ENCODE data around the gene TMA7B.
A peak's percentile ranks its signal among the peaks of the same experiment; 100 is the strongest.
"Not testable (repeated sequence)": the region's sequence is repeated elsewhere in the genome, so short reads cannot be mapped to it uniquely, and the experiment has no call there.

Gene TMA7B

GRCh38 chr22:39933741-39934140 lies 26.5 kb upstream of the TMA7B start:
- DNase-seq: no peak

DNA sequence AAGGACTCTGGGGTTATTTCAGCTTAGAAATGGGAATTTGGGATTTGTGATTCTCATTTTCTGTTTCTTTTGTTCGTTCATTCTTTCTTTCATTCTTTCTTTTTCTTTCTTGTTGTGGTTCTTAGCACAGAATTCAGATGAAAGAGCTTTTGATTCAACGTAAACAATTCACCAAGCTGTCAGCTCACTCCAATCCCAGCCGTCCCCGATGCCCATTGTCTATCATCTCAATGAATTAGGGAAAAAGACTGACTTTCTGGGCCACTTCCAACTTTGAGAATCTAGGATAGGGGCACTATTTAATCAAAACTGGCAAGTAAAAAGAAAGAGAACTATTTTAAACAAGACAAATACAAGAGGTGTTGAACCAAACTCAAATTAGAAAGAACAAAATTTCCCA lies 25.1 kb upstream of the TMA7B start:
- no peak for DNase-seq

DNA sequence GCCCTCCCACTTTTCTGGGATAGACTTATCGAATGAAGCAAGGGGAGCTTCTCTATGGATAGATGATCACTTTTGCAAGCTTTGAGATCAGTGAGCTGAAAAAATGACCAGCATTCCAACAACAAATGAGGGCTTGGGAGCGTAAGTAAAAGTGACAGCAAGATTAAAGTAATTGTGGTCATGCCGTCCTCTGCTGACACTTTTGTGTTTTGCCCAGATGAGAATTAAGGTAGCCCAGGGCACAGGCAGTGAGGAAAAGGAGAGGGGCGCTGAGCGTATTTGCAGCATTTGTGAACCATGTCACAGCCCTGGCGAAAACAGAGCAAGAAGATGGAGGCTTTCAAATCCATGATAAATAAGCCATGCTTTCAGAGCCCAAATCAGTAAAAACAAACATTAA lies 24.6 kb upstream of the TMA7B start:
- peak in 1 of 3 experiments; percentile 4 for DNase-seq

GRCh38 chr22:39936523-39937145 lies 23.6 kb upstream of the TMA7B start:
- DNase-seq: no peak

DNA sequence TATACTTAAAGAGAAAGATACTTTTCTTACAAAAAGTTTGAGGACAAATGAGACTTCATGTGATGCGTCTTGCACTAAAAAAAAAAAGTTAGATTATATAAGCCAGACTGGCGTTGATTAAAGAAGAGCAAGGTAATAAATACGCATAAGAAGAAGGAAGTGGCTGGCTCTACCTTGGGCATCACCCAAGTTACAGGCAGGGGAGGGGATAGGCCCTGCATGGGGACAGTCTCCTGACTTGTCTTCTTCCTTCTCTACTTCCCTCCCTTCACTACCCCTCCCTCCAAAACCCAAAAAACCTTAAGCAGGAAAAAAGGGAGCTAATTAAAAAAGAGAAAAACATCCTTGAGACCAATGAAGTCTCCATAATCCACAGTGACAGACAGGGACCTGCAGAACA lies 22.3 kb upstream of the TMA7B start:
- no peak for DNase-seq

DNA sequence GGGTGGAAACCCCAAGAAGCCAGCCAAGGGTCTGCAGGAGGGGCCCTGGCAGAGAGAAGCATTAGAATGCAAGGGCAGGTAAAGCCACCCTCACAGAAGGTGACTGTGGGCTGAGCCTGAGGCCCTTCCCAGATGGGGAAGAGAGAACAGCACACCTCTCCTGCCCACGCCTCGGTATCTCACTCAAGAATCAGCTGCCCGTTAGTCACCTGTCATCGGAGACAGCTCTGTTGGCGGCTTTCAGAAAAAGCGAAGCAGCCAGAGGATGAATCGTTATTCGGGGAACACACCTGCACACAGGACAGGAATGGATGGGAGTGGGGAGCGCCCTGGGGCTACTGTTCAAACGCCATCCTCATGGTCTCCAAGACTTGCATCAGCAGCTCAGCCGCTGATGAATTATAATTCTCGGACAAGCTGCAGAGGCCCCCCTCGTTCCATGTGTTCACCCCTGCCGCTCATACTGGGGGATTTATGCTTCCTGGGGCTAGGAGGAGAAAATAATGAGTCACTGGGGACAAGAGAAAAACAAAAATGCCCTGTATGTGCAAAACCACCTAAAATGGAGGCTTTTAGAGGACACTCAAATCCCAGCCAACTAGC lies 21.6 kb upstream of the TMA7B start:
- peak in 1 of 3 experiments; percentile 13 for DNase-seq

DNA sequence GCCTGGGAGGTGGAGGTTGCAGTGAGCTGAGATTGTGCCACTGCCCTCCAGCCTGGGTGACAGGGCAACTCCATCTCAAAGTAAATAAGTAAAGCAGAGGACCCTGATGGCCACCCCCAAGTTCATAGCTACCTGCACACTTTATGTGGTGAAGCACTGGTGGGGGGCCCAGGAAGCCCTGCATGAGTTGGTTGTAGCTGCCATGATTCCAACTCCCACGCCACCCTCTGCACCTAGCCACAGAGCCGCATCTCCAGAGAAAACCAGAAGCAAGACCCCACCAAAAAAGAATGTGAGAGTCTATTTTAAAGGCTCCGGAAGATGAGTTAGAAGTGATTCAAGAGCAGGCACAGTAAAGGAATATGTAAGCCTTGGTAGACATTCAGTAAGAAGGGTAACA lies 20.4 kb upstream of the TMA7B start:
- no peak for DNase-seq

DNA sequence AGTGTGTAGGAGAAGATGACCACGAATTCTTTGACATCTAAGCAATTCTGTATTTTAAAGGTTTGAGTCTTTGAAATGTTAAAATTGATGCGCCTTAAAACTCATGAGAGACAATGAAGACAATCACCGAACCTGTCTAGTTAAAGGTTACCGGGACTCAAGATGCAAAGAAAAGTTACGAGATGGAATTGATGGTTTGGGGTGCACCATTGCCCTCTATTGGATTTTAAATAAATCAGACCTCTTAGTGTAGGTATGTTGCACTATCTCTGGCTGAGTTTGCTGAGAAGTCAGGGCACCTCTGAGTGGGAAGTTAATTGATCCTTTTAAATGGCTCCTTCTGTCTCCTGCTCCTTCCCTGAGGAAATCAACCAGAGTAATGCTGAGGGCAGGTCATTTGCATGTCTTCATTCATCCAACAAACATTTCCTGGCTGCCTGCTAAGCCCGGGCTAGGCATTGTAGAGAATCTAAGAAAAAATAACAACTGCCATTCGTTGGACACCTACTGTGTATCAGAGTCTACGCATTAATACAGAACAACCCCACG lies 19.4 kb upstream of the TMA7B start:
- DNase-seq: peak in 1 of 3 experiments; percentile 38

DNA sequence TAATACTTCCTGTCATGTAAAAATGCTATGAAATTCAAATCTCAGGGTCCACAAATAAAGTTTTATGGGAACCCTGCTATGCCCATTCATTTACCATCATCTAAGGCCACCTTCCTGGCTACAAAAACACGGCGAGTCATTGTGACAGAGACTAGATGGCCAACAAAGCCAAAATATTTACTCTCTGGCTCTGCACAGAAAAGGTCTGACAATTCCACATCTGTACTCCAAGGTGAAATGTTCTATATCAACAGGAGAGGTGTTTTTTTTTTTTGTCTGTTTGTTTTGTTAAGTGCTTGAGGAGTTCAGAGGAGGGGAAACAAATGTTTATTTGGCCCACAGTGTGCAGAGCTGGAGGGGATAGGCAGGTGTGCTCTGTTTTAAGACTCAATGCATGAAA lies 18.6 kb upstream of the TMA7B start:
- DNase-seq: peak; percentile 11 to 89 (median 58)

DNA sequence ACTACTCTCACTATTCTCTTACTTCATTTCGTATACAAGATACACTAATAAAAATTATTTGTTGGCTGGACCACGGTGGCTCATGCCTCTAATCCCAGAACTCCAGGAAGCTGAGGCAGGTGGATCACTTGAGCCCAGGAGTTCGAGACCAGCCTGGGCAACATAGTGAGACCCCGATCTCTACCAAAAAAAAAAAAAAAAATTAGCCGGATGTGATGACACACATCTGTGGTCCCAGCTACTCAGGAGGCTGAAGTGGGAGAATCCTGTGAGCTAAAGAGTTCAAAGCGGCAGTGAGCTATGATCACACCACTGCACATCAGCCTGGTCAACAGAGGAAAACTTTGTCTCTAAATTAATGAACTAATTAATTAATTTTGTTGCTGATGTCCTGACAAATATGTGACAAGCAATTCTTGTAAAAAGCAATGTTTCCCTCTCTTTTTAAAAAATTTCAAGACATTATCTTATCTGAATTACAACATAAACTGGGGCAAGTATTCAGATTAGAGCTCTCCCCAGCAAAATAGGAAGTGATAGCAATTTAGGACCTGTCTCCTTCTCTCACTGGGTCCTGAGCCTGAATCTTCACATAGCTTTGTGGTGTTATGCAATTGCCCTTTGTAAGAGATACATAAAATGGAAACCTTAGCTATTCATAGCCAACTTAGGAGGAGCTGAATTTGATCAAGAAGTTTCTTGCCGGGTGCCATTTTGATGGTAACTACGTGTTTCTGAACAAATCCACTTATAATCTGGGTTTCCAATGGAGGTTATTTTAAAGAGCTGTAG lies 17.6 kb upstream of the TMA7B start:
- no peak for DNase-seq

DNA sequence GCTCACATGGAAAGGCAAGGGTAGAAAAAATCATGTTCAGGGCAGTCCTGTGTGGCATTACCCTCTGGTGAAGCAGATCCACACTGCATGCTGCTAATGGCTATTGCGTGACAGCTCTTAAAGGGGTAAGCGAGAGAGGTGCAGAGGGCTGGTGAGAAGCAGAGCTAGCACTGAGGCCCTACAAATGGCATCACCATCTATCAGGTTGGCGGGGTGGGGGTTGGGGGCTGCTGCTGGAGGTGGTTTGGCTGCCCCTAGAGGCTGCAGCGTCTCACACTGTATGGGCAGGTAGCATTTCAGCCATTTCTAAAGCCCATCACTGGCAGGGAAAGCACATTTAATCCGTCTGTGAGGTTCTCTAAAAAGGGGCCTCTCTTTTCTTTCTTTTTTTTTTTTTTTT lies 16.9 kb upstream of the TMA7B start:
- DNase-seq: peak in 2 of 3 experiments; percentile 4 to 8

GRCh38 chr22:39943953-39944872 lies 16.0 kb upstream of the TMA7B start:
- DNase-seq: peak in 2 of 3 experiments; percentile 20 to 50

DNA sequence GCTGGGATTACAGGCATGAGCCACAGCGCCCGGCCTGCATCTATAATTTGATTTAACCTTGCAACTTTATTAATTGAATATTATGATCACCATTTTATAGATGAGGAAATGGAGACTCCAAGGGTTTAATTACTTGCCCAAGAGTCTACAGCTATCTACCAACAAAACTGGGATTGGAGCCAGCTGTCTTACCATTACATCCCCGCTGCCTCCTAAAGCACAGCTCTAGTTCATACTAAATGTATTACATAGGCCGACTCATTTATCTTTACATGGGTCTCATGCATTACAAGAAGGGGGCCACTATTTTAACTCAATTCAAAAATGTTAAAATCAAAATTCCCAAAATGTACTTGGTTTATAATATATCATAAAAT lies 14.1 kb upstream of the TMA7B start:
- DNase-seq: no peak

DNA sequence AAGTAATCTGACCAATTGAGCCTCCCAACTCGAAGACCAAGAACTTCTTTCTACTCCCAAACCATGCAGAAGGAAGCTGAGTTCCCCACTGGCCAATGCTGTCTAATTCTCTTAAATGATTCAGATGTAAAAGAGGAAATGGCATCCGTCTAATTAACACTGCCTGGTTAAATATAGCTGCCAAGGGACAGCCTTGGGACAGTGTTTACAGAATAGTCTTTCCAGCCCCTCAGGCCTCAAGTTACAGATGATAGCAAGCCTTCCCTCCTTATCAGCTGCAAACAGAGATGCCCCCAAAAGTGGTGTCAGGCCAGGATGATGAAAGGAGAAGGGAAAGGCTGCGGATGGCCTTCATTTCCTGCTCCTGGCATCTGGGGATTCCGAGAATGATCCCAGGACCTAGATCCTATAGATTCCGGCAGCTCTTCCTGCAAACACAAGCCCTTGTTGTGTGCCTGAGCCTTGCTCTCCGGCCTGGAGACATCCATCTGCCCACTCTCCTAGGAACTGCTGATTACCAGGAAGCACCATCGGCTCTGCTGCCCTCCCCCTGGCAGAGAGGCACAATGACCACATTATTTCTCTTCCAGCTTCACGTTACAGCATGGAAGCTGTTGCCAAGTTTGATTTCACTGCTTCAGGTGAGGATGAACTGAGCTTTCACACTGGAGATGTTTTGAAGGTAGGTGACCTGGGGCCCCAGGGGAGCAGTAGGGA lies 13.5 kb upstream of the TMA7B start:
- DNase-seq: peak; percentile 22 to 53 (median 53)

DNA sequence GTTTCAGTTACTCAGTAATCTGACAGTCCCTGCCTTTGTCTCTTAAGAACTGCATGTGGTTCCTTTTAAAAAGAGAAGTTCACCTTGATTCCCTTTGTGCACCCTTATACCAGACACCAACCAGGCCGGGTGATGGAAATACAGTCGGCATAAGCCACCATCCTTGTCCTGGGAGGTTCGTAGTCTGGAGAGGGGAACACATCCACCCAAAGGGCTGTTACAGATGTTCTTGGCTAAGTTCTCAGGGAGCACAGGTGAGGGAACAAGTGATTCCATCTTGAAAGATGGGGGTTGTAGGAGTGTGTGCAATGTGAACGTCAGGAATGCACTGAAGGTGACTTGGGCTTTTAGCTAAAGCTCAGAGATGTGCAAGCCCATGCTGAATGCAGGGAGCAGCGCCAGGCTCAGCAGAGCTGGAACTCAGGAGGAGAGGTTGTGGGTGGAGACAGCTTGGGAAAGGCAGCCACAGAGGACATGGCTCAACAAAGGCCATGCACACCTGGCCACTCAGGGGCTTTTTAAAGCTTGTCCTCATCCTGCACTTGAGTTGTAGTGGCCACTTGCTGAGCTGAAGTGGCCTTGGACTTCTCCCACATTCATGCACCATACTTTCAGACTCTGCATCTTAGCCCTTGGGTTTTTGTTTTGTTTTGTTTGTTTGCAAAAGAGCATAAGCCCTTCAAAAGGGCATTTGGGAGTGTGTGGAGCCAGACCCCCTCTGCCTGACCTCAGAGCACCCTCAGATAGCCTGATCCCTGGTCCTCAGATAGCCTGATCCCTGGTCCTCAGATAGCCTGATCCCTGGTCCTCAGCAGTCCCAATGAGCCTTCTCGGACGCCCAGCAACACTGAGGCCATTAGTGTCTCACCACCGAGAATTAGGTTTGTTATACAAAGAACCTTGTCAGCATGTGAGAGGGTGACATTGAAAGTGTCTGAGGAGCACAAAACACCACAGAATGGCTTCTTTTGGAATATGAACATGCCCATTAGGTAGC lies 12.7 kb upstream of the TMA7B start:
- peak; percentile 25 to 87 (median 77) for DNase-seq

GRCh38 chr22:39949964-39950737 lies 10.0 kb upstream of the TMA7B start:
- peak in 1 of 3 experiments; percentile 44 for DNase-seq

DNA sequence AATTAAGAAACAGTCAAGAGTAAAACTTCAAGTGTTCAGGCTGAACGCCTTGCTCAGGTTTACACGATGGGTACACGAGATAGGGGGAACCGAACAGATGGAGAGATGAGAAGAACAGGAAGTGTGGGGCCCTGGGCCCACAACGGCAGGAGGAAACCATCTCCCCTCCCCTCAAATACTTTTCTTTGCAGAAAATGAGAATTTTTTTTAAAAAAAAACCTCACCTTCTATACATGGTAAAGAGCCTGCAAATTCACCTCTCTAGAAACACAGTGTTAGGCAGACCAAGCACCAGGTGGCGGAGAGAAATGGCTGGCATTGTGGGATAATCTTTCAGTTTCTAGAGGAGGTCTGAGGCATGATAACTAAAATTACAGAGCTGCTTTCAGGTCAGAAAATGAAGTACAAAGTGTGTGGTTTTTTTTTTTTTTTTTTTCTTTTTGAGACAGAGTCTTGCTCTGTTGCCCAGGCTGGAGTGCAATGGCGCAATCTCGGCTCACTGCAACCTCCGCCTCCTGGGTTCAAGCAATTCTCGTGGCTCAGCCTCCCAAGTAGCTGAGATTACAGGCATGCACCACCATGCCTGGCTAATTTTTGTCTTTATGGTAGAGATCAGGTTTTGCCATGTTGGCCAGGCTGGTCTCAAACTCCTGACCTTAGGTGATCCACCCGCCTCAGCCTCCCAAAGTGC lies 8.4 kb upstream of the TMA7B start:
- not testable (repeated sequence) for DNase-seq

- no peak for DNase-seq
Observed at GRCh38 chr22:39952347-39952746, 7.8 kb upstream of the TMA7B start.

DNA sequence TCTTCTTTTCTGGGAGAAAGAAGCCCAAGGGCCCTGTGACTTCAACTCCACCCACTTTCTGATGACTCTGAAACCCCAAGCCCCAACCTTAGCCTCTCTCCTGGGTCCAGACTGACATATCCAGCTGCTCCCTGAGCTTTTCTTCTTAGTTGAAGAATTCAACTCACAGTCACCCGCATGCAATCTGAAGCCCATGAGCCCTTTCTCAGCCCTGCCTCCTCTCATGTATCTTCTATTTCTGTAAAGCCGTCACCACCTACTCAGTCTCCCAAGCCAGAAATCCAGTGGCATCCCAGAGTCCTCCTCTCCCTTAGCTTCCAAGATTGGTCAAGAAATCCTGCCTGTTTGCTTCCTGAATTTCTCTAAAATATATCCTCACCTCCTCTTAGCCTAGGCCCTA lies 7.1 kb upstream of the TMA7B start:
- DNase-seq: no peak
